Neural cell (in vitro differentiated cells): ENCODE data around the gene ZNF334. TPM values are rescaled to one million over a fixed set of nuclear protein-coding genes. Genes with fewer than 3 reads are reported as not detected.

Experiments used
- H2AFZ ChIP-seq: fragments of 200-600, 300-800 bp; sonication (generic), shearing (Covaris generic); 2 replicates; pipeline ENCODE4 v1.6.0; 2014; ENCODE audit warnings: low read depth, mild to moderate bottlenecking, antibody characterized with exemption, low read length, moderate library complexity
- H3F3A ChIP-seq: fragments of 200-600 bp; shearing (Covaris generic); 2 replicates; pipeline ENCODE4 v1.6.1; 2016; ENCODE audit warnings: mild to moderate bottlenecking, moderate library complexity, mixed read lengths, antibody characterized with exemption, low read length; ENCODE audit not compliant: insufficient read depth, poor library complexity, severe bottlenecking
- H3K27ac ChIP-seq: fragments of 200-600, 300-800 bp; sonication (generic), shearing (Covaris generic); 2 replicates; pipeline ENCODE4 v1.5.1; 2014; ENCODE audit warnings: mild to moderate bottlenecking, low read length, moderate library complexity
- H3K27me3 ChIP-seq: fragments of 300-800, 200-600 bp; sonication (generic), shearing (Covaris generic); 2 replicates; pipeline ENCODE4 v1.6.0; 2014; ENCODE audit warnings: mild to moderate bottlenecking, low read depth, low read length, moderate library complexity; ENCODE audit not compliant: insufficient read depth
- H3K36me3 ChIP-seq: fragments of 300-800, 200-600 bp; sonication (generic), shearing (Covaris generic); 2 replicates; pipeline ENCODE4 v1.5.1; 2014; ENCODE audit warnings: mild to moderate bottlenecking, antibody characterized with exemption, low read length, moderate library complexity; ENCODE audit not compliant: insufficient read depth
- H3K4me2 ChIP-seq: fragments of 300-800, 200-600 bp; sonication (generic), shearing (Covaris generic); 2 replicates; pipeline ENCODE4 v1.6.0; 2014; ENCODE audit warnings: mild to moderate bottlenecking, low read length
- H3K4me3 ChIP-seq: fragments of 300-800, 200-600 bp; sonication (generic), shearing (Covaris generic); 2 replicates; pipeline ENCODE4 v1.5.1; 2014; ENCODE audit warnings: mild to moderate bottlenecking, low read length, moderate library complexity
- H3K79me2 ChIP-seq: fragments of 200-600 bp; shearing (Covaris generic); replicated peaks from 2 replicates; pipeline ENCODE4 v1.6.0; 2014; ENCODE audit warnings: mild to moderate bottlenecking, low read length, moderate library complexity; ENCODE audit not compliant: insufficient read depth
- H3K9ac ChIP-seq: fragments of 300-800, 200-600 bp; sonication (generic), shearing (Covaris generic); 2 replicates; pipeline ENCODE4 v1.6.1; 2016; ENCODE audit warnings: mild to moderate bottlenecking, low read length, mixed read lengths
- H3K9me2 ChIP-seq: fragments of 200-600 bp; shearing (Covaris generic); 2 replicates; pipeline ENCODE4 v1.6.1; 2016; ENCODE audit warnings: mild to moderate bottlenecking, low read length, mixed read lengths; ENCODE audit not compliant: insufficient read depth
- H3K9me3 ChIP-seq: fragments of 200-600, 300-800 bp; sonication (generic), shearing (Covaris generic); 2 replicates; pipeline ENCODE4 v1.6.1; 2016; ENCODE audit warnings: mild to moderate bottlenecking, mixed run types, low read length, moderate library complexity, mixed read lengths
- H4K20me1 ChIP-seq: fragments of 200-600 bp; shearing (Covaris generic); 2 replicates; pipeline ENCODE4 v1.6.1; 2016; ENCODE audit warnings: mild to moderate bottlenecking, mixed run types; ENCODE audit not compliant: insufficient read depth
- EP300 ChIP-seq: fragments of 450-650 bp; conservative IDR thresholded peaks from 2 replicates; pipeline ENCODE4 v1.6.1; 2014; ENCODE audit warnings: antibody characterized with exemption, mild to moderate bottlenecking, moderate library complexity; ENCODE audit not compliant: poor library complexity, severe bottlenecking
- EZH2 ChIP-seq: fragments of 200-600, 300-800 bp; shearing (Covaris generic), sonication (generic); IDR thresholded peaks from 2 replicates; pipeline ENCODE4 v1.6.1; 2014; ENCODE audit warnings: antibody characterized with exemption, low read length, borderline replicate concordance, mild to moderate bottlenecking; ENCODE audit not compliant: insufficient read depth, poor library complexity, severe bottlenecking
- MXI1 ChIP-seq: fragments of 450-650 bp; conservative IDR thresholded peaks from 2 replicates; pipeline ENCODE4 v1.6.1; 2014; ENCODE audit warnings: antibody characterized with exemption, mild to moderate bottlenecking; ENCODE audit not compliant: poor library complexity, severe bottlenecking
- POLR2AphosphoS5 ChIP-seq: IDR thresholded peaks from 2 replicates; pipeline ENCODE4 v1.6.1; 2012
- RAD21 ChIP-seq: fragments of 450-650 bp; conservative IDR thresholded peaks from 2 replicates; pipeline ENCODE4 v1.6.1; 2014; ENCODE audit warnings: antibody characterized with exemption, mild to moderate bottlenecking, moderate library complexity
- REST ChIP-seq: IDR thresholded peaks from 2 replicates; pipeline ENCODE4 v1.6.1; 2012; ENCODE audit warnings: borderline replicate concordance
- SMC3 ChIP-seq: fragments of 450-650 bp; conservative IDR thresholded peaks from 2 replicates; pipeline ENCODE4 v1.6.1; 2014; ENCODE audit warnings: antibody characterized with exemption, mild to moderate bottlenecking, moderate library complexity; ENCODE audit not compliant: poor library complexity
- TAF1 ChIP-seq: IDR thresholded peaks from 2 replicates; pipeline ENCODE4 v1.6.1; 2012; ENCODE audit warnings: low read depth
- polyA plus RNA-seq: library from polyadenylated mRNA; depleted of rRNA; stranded (reverse); fragments of >200 nt; gene quantifications from 2 replicates; pipeline ENCODE4 v1.2.3, GENCODE V29; 2014
- TF ChIP-seq, protein P1 (sequence below): fragments of 450-650 bp; IDR thresholded peaks from 2 replicates; pipeline ENCODE4 v1.5.1; 2014; ENCODE audit warnings: antibody characterized with exemption, mild to moderate bottlenecking, moderate library complexity; ENCODE audit not compliant: poor library complexity, severe bottlenecking

The ZNF334 gene
- polyA plus RNA-seq, 1 donor from 2014 or later, result 41.5 TPM

DNA sequence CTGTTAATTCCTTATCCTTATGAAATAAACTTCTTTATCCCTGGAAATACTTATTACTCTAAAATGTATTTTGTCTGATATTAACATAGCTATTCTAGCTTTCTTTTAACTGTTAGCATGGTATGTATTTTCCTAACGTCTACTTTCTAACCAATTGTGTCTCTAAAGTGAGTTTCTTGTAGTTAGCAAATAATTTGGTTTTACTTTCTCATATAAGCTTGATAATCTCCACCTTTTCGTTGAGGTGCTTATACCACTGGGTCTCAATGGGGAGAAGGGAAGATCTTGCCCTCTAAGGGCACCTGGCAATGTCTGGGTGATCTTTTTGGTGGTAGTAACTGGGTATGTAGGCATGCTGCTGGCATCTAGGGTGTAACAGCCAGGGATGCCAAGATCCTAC lies 25.7 kb downstream of the ZNF334 start:
- Histone ChIP-seq H3K4me2 (no peak overlapping the region), H3K9me2 (no peaks in the 10 kb centered on the region), H3K27ac (no peak overlapping the region), H3K79me2 (no peaks in the 10 kb centered on the region), H3K9me3 (no peaks in the 10 kb centered on the region), H3K9ac (no peak overlapping the region), H2AFZ (no peak overlapping the region), H3K36me3 (no peaks in the 10 kb centered on the region), H3F3A (no peaks in the 10 kb centered on the region), H4K20me1 (no peaks in the 10 kb centered on the region), H3K27me3 (no peaks in the 10 kb centered on the region), H3K4me3 (no peak overlapping the region)
- TF ChIP-seq MXI1, result no peak
- TF ChIP-seq TAF1, result no peak
- TF ChIP-seq SMC3, result no peak
- no peak for TF ChIP-seq EP300
- no peak for TF ChIP-seq REST
- no peak for TF ChIP-seq EZH2
- TF ChIP-seq, protein P1, sequence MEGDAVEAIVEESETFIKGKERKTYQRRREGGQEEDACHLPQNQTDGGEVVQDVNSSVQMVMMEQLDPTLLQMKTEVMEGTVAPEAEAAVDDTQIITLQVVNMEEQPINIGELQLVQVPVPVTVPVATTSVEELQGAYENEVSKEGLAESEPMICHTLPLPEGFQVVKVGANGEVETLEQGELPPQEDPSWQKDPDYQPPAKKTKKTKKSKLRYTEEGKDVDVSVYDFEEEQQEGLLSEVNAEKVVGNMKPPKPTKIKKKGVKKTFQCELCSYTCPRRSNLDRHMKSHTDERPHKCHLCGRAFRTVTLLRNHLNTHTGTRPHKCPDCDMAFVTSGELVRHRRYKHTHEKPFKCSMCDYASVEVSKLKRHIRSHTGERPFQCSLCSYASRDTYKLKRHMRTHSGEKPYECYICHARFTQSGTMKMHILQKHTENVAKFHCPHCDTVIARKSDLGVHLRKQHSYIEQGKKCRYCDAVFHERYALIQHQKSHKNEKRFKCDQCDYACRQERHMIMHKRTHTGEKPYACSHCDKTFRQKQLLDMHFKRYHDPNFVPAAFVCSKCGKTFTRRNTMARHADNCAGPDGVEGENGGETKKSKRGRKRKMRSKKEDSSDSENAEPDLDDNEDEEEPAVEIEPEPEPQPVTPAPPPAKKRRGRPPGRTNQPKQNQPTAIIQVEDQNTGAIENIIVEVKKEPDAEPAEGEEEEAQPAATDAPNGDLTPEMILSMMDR, result no peak
- no peak for TF ChIP-seq RAD21
- no peak for TF ChIP-seq POLR2AphosphoS5

DNA sequence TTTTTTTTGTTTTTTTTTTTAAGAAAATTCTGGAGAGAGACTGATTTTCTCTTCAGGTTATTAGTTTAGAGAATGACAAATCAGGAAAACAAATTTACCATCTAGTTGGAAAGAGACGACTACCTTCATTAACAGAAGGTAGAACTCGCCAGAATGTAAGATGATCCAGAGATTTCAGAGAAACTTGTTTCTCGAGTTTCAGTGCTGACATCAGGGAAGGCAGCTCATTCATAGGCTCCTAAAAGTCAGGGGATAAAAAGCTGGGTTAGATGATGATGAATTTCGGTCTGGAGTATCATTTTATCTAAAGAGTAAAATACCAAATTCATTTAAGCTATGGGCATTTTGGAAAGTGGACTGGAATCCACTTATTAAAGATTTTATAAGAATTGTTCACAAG lies 27.9 kb downstream of the ZNF334 start:
- Histone ChIP-seq H3F3A (no peaks in the 10 kb centered on the region), H3K79me2 (no peaks in the 10 kb centered on the region), H3K27ac (no peak overlapping the region), H3K4me3 (no peak overlapping the region), H4K20me1 (no peaks in the 10 kb centered on the region), H3K9me3 (no peaks in the 10 kb centered on the region), H3K4me2 (no peak overlapping the region), H3K36me3 (no peaks in the 10 kb centered on the region), H3K9me2 (no peaks in the 10 kb centered on the region), H3K27me3 (no peaks in the 10 kb centered on the region), H2AFZ (no peak overlapping the region), H3K9ac (no peak overlapping the region)
- TF ChIP-seq MXI1 (no peak), POLR2AphosphoS5 (no peak), TAF1 (no peak), REST (no peak), SMC3 (no peak), EZH2 (no peak), RAD21 (no peak), EP300 (no peak)
- TF ChIP-seq, protein P1, result no peak
